GM12891 (cell line): ENCODE data around the gene KCNMA1.

Experiments
- POLR2A ChIP-seq: IDR thresholded peaks from 2 replicates; pipeline ENCODE4 v1.6.1; 2011; ENCODE audit warnings: low read depth, low read length, control low read depth
- TAF1 ChIP-seq: IDR thresholded peaks from 2 replicates; pipeline ENCODE4 v1.6.1; 2011; ENCODE audit warnings: low read depth, low read length, control low read depth

DNA sequence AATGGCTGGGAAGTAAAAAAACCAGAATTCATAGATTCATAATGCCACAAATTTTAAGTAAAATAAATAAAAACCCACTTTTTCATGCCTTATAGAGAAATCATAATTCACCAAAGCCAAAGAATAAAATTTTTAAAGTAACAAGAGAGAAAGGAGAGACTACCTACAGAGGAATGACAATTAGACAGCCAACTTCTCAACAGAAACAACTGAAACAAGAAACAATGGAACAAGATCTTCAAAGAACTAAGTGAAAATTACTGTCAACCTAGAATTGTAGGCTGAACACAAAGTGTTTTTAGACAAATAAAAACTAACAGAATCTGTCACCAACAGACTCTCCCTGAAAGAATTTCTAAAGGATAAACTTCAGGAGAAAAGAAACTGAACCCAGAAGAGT is 15.6 kb upstream of the KCNMA1 start:
- TF ChIP-seq POLR2A (no peak), TAF1 (no peak)
